GM18520 (cell line): ENCODE data around the gene JPT2.
"Not testable (repeated sequence)": the region's sequence is repeated elsewhere in the genome, so short reads cannot be mapped to it uniquely, and the experiment has no call there.

Source experiments
- ATAC-seq: cut with Tn5 transposase; IDR thresholded peaks from one replicate; pipeline ENCODE4 v1.9.1; 2021; ENCODE audit not compliant: unreplicated experiment

Gene JPT2

DNA sequence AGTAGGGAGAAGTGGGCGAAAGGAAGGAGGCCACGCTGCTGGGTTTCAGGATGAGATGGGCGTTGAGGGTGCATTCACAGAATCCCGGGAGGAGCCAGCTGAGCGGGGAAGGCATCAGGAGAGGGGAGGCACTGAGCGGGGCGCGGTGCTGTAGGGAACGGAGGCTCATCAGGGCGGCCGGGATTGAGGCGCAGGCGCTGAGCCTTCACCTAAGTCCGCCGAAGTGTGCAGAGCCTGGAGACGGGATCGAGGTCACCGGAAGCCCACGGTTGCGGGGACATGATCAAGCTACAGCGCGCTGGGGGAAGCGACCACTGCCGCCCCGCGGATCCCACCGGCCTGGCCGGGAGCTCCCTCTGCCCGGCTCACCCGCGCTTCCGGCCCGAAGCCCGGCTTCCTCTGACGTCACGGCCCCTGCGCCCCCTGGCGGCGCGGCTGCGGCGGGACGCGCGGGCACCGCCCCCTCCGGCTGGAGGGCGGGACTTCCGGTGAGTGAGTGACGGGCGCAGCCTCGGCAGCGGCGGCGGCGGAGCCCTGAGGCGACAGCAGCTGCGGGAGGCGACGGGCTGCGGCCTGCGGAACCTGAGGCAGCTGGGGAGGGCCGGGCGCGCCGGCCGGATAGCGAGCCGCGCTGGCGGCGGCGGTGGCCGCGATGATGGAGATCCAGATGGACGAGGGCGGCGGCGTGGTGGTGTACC lies 27.8 kb downstream of the JPT2 start, which contains the start of gene MAPK8IP3:
MAPK8IP3 (plus strand) TSS at position 508 of the 698 bp plus-strand sequence; CDS start at position 653, 145 bp downstream.
- peak; percentile 82 for ATAC-seq

DNA sequence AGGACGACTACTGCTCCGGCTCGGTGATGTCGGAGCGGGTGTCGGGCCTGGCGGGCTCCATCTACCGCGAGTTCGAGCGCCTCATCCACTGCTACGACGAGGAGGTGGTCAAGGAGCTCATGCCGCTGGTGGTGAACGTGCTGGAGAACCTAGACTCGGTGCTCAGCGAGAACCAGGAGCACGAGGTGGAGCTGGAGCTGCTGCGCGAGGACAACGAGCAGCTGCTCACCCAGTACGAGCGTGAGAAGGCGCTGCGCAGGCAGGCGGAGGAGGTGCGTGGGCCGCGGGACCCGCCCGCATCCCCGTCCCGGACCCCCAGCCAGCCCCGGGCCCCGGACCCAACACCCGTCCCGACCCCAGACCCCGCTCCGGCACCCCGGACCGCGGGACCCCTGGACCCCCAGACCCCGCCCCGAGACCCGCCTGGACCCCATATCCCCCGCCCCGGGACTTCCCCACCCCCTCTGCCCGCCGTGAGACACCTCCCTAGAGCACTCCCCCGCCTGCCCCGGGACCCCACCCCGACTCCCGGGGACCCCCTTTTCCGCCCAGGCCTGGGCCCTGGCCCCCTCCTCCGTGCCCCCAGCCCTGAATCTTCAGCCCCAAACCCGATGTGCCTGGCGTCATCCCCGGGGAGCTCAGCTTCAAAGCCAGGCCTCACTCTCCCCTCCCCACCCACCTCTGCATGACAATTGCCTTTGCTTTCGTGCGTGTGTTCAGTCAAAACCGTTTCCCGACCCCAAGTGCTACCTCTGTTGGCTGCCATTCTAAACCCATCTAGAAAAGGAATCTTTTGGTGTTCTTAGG lies 28.5 kb downstream of the JPT2 start:
- ATAC-seq, result no peak

- no peak for ATAC-seq
These were observed 29.2 kb downstream of the JPT2 start for GRCh38 chr16:1707193-1707790.

- ATAC-seq, result no peak
These were observed 30.1 kb downstream of the JPT2 start for GRCh38 chr16:1708083-1708767.

DNA sequence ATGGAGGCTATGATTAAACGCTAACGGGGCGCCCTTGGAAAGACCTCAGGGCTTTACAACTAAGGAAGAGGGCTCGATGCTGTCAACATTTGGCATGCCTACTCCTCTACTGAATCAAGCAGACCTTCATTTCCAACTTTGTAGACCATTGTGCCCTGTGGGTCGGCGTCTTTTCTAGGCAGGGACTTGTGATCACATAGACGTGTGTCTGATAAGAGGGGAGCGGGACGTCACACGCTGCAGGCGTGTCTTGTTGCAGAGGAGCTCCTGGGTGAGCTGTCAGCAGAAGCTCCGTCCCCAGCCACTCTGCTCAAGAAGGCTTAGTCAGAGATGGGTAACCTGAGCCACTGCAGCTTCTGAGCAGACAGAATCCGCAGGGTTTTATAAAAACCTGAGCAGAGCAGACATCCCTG lies 30.7 kb downstream of the JPT2 start:
- no peak for ATAC-seq

GRCh38 chr16:1709356-1709755 lies 31.3 kb downstream of the JPT2 start:
- no peak for ATAC-seq

GRCh38 chr16:1710811-1711507 lies 32.9 kb downstream of the JPT2 start:
- ATAC-seq, result no peak

GRCh38 chr16:1712791-1713261 lies 34.7 kb downstream of the JPT2 start:
- ATAC-seq, result no peak

DNA sequence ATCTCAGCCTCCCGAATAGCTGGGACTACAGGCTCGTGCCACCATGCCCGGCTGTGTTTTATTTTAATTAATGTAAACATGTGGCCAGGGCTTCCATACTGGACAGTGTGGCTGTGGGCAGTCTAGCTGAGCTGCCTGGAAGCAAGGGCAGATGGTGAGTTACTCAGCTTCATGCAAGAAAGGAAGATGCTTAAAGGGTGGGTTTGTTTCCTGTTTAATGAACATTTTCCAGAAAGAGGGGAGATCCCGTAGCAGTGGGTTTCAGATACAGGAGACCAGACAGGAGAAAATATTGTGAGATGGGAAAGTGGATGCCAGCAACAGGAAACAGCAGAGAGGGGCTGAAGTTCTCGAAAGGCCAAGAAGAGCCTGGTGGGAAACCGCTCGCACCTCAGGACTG lies 35.3 kb downstream of the JPT2 start:
- no peak for ATAC-seq

DNA sequence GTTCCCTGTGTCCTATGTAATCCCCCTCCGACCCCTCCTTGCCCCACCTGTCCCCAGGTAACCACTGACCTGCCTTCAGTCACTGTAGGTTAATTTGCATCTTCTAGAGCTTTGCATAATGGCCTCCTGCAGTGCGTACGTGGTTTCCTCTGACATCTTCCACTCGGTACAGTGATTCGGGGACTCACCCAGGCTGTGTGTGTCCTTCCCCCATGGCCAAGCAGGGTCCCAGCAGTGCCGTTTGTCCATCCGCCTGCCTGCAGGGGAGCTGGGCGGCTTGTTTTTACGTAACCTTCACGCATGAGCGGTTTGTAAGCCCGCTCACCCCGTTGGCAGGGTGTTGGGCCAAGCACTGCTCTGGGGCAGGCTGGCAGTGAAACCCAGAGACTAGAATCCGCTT lies 35.9 kb downstream of the JPT2 start:
- no peak for ATAC-seq

- ATAC-seq, result no peak
These were observed 37.1 kb downstream of the JPT2 start for GRCh38 chr16:1715220-1715619.

- not testable (repeated sequence) for ATAC-seq
These were observed 40.2 kb downstream of the JPT2 start for GRCh38 chr16:1718236-1718635.

GRCh38 chr16:1719559-1720229 lies 41.6 kb downstream of the JPT2 start:
- ATAC-seq, result not testable (repeated sequence)

- ATAC-seq, result no peak
These were observed 43.3 kb downstream of the JPT2 start for GRCh38 chr16:1721372-1721771.

GRCh38 chr16:1723450-1724147 lies 45.5 kb downstream of the JPT2 start:
- ATAC-seq, result no peak

DNA sequence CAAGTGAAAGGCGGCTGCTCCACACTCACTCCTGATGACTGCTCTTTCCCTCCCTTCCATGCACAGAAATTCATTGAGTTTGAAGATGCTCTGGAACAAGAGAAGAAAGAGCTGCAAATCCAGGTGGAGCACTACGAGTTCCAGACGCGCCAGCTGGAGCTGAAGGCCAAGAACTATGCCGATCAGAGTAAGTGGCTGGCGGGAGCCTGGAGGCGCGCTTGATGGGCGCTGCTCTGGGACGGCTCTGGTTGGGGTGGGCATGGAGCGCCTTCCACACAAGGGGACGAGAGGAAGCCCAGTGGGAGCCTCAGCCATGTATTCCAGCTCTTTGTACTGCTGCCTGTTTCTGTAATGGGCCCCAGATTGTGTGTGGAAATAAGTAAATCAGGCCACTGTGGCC lies 46.4 kb downstream of the JPT2 start:
- ATAC-seq, result no peak

DNA sequence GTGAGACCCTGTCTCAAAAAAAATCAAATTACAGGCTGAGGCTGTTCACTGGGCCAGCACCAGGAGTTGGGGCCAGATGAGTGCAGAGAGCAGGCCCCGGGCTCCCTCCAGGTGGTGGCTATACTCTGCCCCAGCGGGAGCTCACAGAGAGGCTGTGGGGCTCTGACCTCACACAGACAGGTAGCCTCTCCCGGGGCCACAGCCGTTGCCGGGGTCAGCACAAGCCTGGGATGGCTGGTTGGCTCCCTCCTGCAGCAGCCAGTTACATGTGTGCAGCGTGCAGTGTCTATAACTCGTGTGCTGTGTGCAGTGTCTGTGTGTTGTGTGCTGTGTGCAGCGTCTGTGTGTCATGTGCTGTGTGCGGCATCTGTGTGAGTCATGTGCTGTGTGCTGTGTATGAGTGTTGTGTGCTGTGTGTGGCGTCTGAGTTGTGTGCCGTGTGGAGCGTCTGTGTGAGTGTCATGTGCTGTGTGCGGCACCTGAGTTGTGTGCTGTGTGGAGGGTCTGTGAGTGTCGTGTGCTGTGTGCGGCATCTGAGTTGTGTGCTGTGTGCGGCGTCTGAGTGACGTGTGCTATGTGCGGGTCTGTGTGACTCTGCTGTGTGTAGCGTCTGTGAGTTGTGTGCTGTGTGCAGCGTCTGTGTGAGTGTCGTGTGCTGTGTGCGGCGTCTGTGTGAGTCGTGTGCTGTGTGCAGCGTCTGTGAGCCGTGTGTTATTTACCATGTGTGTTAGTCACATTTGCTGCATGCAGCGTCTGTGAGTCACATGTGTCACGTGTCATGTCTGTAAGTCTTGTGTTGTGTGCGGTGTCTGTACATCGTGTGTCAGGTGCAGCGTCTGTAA lies 48.8 kb downstream of the JPT2 start:
- ATAC-seq, result no peak
